GM18873 (cell line): ENCODE results near the gene SPAG9.

Experiments used
- ATAC-seq: cut with Tn5 transposase; IDR thresholded peaks from one replicate; pipeline ENCODE4 v1.9.1; 2021; ENCODE audit warnings: mild to moderate bottlenecking, moderate library complexity, moderate number of reproducible peaks; ENCODE audit not compliant: unreplicated experiment, low FRiP score

The SPAG9 gene

GRCh38 chr17:50956750-50957523, 163.7 kb downstream of the SPAG9 start:
- ATAC-seq, result no peak

- ATAC-seq, result no peak
These were observed 164.3 kb downstream of the SPAG9 start for GRCh38 chr17:50956409-50956749.

GRCh38 chr17:50955667-50956120, 165.0 kb downstream of the SPAG9 start:
- ATAC-seq, result no peak

GRCh38 chr17:50955160-50955559, 165.5 kb downstream of the SPAG9 start:
- no peak for ATAC-seq

- ATAC-seq, result no peak
These were observed 166.0 kb downstream of the SPAG9 start for GRCh38 chr17:50954641-50955121.

GRCh38 chr17:50953831-50954601, 166.7 kb downstream of the SPAG9 start:
- no peak for ATAC-seq

- ATAC-seq, result no peak
These were observed 167.2 kb downstream of the SPAG9 start for GRCh38 chr17:50953518-50953830.

- ATAC-seq, result no peak
These were observed 167.8 kb downstream of the SPAG9 start for GRCh38 chr17:50952889-50953288.

GRCh38 chr17:50952013-50952412, 168.7 kb downstream of the SPAG9 start:
- no peak for ATAC-seq

- ATAC-seq, result no peak
These were observed 170.4 kb downstream of the SPAG9 start for GRCh38 chr17:50949989-50950877.

GRCh38 chr17:50949128-50949988, 171.3 kb downstream of the SPAG9 start:
- ATAC-seq, result no peak

- no peak for ATAC-seq
These were observed 172.0 kb downstream of the SPAG9 start for GRCh38 chr17:50948711-50949110.

GRCh38 chr17:50947782-50948543, 172.7 kb downstream of the SPAG9 start:
- ATAC-seq, result no peak

- ATAC-seq, result no peak
These were observed 173.5 kb downstream of the SPAG9 start for GRCh38 chr17:50946891-50947781.

- ATAC-seq, result no peak
These were observed 174.3 kb downstream of the SPAG9 start for GRCh38 chr17:50946223-50946890.

- no peak for ATAC-seq
These were observed 174.9 kb downstream of the SPAG9 start for GRCh38 chr17:50945779-50946222.

- no peak for ATAC-seq
These were observed 175.6 kb downstream of the SPAG9 start for GRCh38 chr17:50944902-50945720.
